ENCODE results near the gene SPOCK1. TPM values are rescaled to one million over a fixed set of nuclear protein-coding genes. Genes with fewer than 3 reads are reported as not detected.

The SPOCK1 gene
- polyA plus RNA-seq, 1 experiment: 304 TPM

- TF ChIP-seq CTCF (IDR thresholded peaks at IDR 0.05; ENCODE audit: insufficient read depth, low read depth, low read length): no peak
- no peak for DNase-seq (ENCODE audit: low read depth)
- H3K27me3 ChIP-seq (ENCODE audit: control insufficient read depth, insufficient read depth, low read length): no peaks in the 10 kb centered on the region
- ChIA-PET CTCF (interaction anchor here (0.5 kb wide), 1 partner anchor 22 kb away, joined by 4 read pairs; no protein-coding TSS in a partner anchor), POLR2A (no interaction called here)
- no peaks in the 10 kb centered on the region for H3K36me3 ChIP-seq (ENCODE audit: control insufficient read depth, insufficient read depth, low read length)
- H3K4me3 ChIP-seq (ENCODE audit: low read depth, low read length): no peak overlapping the region
Observed at GRCh38 chr5:137433539-137433938, 65.6 kb downstream of the SPOCK1 start.

GRCh38 chr5:137432376-137432775 is 66.8 kb downstream of the SPOCK1 start:
- CTCF ChIA-PET: no interaction called here
- no peak for DNase-seq (ENCODE audit: low read depth)
- Histone ChIP-seq H3K27me3 (ENCODE audit: control insufficient read depth, insufficient read depth, low read length) (no peaks in the 10 kb centered on the region), H3K4me3 (ENCODE audit: low read depth, low read length) (no peak overlapping the region), H3K36me3 (ENCODE audit: control insufficient read depth, insufficient read depth, low read length) (no peaks in the 10 kb centered on the region)
- POLR2A ChIA-PET: no interaction called here
- TF ChIP-seq CTCF (IDR thresholded peaks at IDR 0.05; ENCODE audit: insufficient read depth, low read depth, low read length): no peak

- no peaks in the 10 kb centered on the region for H3K36me3 ChIP-seq (ENCODE audit: control insufficient read depth, insufficient read depth, low read length)
- no peak for DNase-seq (ENCODE audit: low read depth)
- no peaks in the 10 kb centered on the region for H3K27me3 ChIP-seq (ENCODE audit: control insufficient read depth, insufficient read depth, low read length)
- no peak for TF ChIP-seq CTCF (IDR thresholded peaks at IDR 0.05; ENCODE audit: insufficient read depth, low read depth, low read length)
- ChIA-PET POLR2A (no interaction called here), CTCF (no interaction called here)
- H3K4me3 ChIP-seq (ENCODE audit: low read depth, low read length): no peak overlapping the region
Observed at GRCh38 chr5:137431051-137431450, 68.1 kb downstream of the SPOCK1 start.

- CTCF ChIA-PET: interaction anchor here (1.1 kb wide), 1 partner anchor 62 kb away, joined by 4 read pairs; no protein-coding TSS in a partner anchor
- peak; percentile 64 for DNase-seq (ENCODE audit: low read depth)
- POLR2A ChIA-PET: no interaction called here
- Histone ChIP-seq H3K27me3 (ENCODE audit: control insufficient read depth, insufficient read depth, low read length) (no peaks in the 10 kb centered on the region), H3K4me3 (ENCODE audit: low read depth, low read length) (no peak overlapping the region), H3K36me3 (ENCODE audit: control insufficient read depth, insufficient read depth, low read length) (no peaks in the 10 kb centered on the region)
- no peak for TF ChIP-seq CTCF (IDR thresholded peaks at IDR 0.05; ENCODE audit: insufficient read depth, low read depth, low read length)
Observed at GRCh38 chr5:137415231-137415681, 83.9 kb downstream of the SPOCK1 start.

- no peaks in the 10 kb centered on the region for H3K36me3 ChIP-seq (ENCODE audit: control insufficient read depth, insufficient read depth, low read length)
- ChIA-PET POLR2A (no interaction called here), CTCF (no interaction called here)
- DNase-seq (ENCODE audit: low read depth): no peak
- no peak overlapping the region for H3K4me3 ChIP-seq (ENCODE audit: low read depth, low read length)
- no peak for TF ChIP-seq CTCF (IDR thresholded peaks at IDR 0.05; ENCODE audit: insufficient read depth, low read depth, low read length)
- H3K27me3 ChIP-seq (ENCODE audit: control insufficient read depth, insufficient read depth, low read length): no peaks in the 10 kb centered on the region
Observed at GRCh38 chr5:137414112-137414755, 84.9 kb downstream of the SPOCK1 start.
